ENCODE measurements around the gene SLC25A38.

DNA sequence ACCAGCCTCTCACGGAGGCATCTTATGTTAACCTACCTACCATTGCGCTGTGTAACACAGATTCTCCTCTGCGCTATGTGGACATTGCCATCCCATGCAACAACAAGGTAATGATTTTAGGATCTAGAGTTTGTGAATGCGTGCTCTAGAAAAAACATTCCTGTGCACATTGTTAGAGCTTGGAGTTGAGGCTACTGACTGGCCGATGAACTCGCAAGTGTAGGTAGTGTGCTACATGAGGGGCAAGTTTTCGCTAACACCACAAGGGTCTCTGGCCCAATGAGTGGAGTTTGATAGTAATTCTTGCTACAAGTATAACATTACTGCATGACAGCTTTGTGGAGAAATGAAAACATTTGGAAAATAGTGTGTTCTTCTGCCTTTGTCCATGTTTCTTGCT, 27.7 kb downstream of the SLC25A38 start:
- TF ChIP-seq, protein P1, sequence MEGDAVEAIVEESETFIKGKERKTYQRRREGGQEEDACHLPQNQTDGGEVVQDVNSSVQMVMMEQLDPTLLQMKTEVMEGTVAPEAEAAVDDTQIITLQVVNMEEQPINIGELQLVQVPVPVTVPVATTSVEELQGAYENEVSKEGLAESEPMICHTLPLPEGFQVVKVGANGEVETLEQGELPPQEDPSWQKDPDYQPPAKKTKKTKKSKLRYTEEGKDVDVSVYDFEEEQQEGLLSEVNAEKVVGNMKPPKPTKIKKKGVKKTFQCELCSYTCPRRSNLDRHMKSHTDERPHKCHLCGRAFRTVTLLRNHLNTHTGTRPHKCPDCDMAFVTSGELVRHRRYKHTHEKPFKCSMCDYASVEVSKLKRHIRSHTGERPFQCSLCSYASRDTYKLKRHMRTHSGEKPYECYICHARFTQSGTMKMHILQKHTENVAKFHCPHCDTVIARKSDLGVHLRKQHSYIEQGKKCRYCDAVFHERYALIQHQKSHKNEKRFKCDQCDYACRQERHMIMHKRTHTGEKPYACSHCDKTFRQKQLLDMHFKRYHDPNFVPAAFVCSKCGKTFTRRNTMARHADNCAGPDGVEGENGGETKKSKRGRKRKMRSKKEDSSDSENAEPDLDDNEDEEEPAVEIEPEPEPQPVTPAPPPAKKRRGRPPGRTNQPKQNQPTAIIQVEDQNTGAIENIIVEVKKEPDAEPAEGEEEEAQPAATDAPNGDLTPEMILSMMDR (conservative IDR thresholded peaks at IDR 0.05 in 1 of 2, IDR thresholded peaks at IDR 0.05 in 1 of 2; ENCODE audit: extremely low read depth in 1 of 2, insufficient read depth in 1 of 2, low read depth in 1 of 2, low read length in 2 of 2), result no peak
- no peak for TF ChIP-seq EZH2 (IDR thresholded peaks at IDR 0.05; ENCODE audit: borderline replicate concordance, low read length)
